Activated CD4-positive, alpha-beta T cell treated with anti-CD3 and anti-CD28 coated beads, Interleukin-2, amount 10 ng/mL, durations not matched to agents 7 days and 5 days (primary cell): ENCODE results near the gene UBE2S. TPM values are rescaled to one million over a fixed set of nuclear protein-coding genes. Genes with fewer than 3 reads are reported as not detected.

Experiments
- CTCF ChIA-PET: fragments of 350-600 bp; sonication (Branson Sonifier 250); formaldehyde crosslinking; loops from one replicate; lab custom pipeline; 2021; ENCODE audit warnings: antibody characterized with exemption; lab: Charles Lee
- POLR2A ChIA-PET: fragments of 350-600 bp; sonication (Branson Sonifier 250); formaldehyde crosslinking; loops from one replicate; lab custom pipeline; 2021; ENCODE audit warnings: antibody characterized with exemption; lab: Charles Lee
- DNase-seq: peaks from one replicate; pipeline ENCODE4 v3.0.0-alpha.2; 2020
- H3K27ac Mint-ChIP-seq: one replicate; pipeline ENCODE4 v1.8.0; 2021; ENCODE audit warnings: mild to moderate bottlenecking, moderate library complexity, mixed read lengths
- H3K27me3 Mint-ChIP-seq: one replicate; pipeline ENCODE4 v1.8.0; 2021; ENCODE audit warnings: mixed read lengths
- H3K36me3 Mint-ChIP-seq: one replicate; pipeline ENCODE4 v1.8.0; 2021; ENCODE audit warnings: low read depth, mixed read lengths
- H3K4me1 Mint-ChIP-seq: one replicate; pipeline ENCODE4 v1.8.0; 2021; ENCODE audit warnings: mixed read lengths
- H3K4me3 Mint-ChIP-seq: one replicate; pipeline ENCODE4 v1.8.0; 2021; ENCODE audit warnings: mild to moderate bottlenecking, moderate library complexity, mixed read lengths
- H3K9me3 Mint-ChIP-seq: one replicate; pipeline ENCODE4 v1.8.0; 2021; ENCODE audit warnings: mixed read lengths
- total RNA-seq, 2 experiments: library from RNA; stranded (reverse); gene quantifications; one replicate each; pipeline ENCODE4 v1.2.3, GENCODE V29; 2021

Gene UBE2S
- total RNA-seq, 2 experiments from 2014 or later, result 238 to 255 TPM

DNA sequence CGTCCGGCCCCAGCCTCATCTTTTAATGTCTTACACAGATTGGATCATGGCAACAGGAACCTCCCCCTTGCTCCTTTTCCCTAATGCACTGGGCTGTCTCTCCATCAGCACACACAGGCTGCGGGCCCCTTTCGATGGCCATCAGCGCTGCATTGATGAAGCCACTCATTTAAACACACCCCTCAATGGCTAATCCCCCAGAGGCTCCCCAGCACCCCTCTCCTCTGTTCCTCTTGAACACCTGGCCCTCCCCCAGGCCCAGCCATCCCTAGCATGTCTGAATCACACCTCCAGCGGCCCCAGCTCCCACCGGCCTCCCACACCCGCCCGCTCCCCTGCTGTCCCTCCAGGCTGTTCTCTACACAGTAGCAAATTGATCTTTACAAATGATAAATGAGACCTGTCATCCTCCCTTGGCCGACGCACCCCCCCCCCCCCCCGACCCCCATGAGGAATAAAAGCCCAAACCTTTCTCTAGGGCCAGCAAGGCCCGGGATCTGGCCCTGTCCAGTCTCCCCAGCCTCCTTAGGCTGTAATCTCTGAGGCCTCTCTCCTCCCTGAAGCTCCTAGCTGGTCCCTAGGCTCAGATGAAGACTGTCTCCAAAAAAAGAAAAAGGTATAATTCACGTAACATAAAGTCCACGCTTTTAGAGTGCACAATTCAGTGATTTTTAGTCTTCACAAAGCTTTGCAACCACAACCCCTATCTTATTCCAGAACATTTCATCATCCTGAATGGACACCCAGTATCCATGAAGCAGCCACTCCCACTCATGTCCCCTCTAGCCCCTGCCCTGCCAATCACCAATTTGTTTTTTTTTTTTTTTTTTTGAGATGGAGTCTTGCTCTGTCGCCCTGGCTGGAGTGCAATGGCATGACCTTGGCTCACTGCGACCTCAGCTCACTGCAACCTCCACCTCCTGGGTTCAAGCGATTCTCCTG lies 14.5 kb downstream of the UBE2S start:
- CTCF ChIA-PET, result interaction anchor here (0.6 to 0.7 kb wide), 2 partner anchors 129 to 142 kb away, joined by 3 to 4 read pairs; no protein-coding TSS in a partner anchor
- Mint-ChIP-seq H3K36me3 (peaks cover 26% of the 10 kb centered on the region), H3K27ac (no peak overlapping the region), H3K4me1 (peaks cover 27% of the 10 kb centered on the region), H3K4me3 (no peak overlapping the region), H3K9me3 (no peaks in the 10 kb centered on the region), H3K27me3 (no peaks in the 10 kb centered on the region)
- POLR2A ChIA-PET, result interaction anchor here (0.7 kb wide), 1 partner anchor 257 kb away, joined by 3 read pairs; no protein-coding TSS in a partner anchor
- no peak for DNase-seq

DNA sequence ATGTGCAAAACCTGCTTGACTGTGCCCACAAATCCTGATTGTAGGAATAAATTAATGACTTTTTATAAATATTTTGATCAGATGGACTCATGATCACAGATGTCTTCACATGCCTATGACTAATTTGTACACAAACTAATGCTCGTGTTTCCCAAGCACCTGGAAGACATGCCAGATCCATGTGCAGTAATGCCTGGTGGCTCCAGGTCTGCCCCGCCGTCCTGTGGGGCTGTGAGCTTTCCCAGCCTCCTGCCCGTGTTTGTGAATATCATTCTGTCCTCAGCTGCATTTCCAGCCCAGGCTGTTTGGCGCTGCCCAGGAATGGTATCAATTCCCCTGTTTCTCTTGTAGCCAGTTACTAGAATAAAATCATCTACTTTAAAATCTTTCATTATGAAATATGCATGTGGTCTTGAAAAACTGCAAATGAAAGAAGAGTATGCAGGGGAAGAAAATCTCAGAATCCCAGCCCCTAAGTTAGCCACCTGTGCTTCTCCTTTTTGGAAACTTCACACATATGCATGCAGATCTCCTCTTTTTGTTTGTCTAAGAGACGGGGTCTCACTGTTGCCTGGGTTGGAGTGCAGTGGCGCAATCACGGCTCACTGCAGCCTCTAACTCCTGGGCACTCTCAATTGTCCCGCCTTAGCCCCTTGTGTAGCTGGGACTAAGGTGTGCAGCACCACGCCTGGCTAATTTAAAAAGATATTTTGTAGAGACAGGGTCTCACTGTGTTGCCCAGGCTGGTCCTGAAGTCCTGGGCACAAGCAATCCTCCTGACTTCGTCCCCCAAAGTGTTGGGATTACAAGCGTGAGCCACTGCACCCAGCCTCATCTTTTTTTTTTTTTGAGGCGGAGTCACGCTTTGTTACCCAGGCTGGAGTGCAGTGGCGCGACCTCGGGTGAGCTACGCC lies 15.6 kb downstream of the UBE2S start:
- CTCF ChIA-PET, result interaction anchor here (0.8 kb wide), 1 partner anchor 9 kb away, joined by 3 read pairs; no protein-coding TSS in a partner anchor

DNA sequence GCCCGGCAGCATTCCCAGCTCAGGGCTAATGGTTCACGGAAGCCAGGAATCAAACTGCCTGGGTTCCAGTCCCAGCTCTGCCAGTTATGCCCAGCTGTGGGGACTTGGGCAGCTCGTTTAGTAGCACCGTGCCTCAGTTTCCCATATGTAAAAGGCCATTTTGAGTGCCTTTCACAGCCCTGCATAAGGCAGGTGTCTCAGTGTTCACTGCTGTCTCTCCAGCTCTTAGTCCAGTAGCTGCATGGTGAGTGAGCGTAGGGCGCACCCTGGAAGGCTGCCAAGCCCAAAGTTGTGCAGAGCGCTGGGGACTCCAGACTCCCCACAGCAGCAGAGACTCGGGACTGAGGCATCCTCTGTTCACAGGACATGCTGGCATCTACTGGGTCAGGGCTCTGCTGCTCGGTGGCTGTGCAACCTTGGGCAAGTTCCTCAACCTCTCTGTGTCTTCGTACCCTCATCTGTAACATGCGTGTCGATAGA lies 16.4 kb downstream of the UBE2S start:
- DNase-seq, result no peak
- H3K4me1 Mint-ChIP-seq, result peaks cover 39% of the 10 kb centered on the region
- H3K4me3 Mint-ChIP-seq, result no peak overlapping the region
- H3K9me3 Mint-ChIP-seq, result no peaks in the 10 kb centered on the region
- POLR2A ChIA-PET, result no interaction called here
- H3K27me3 Mint-ChIP-seq, result no peaks in the 10 kb centered on the region
- no peak overlapping the region for H3K27ac Mint-ChIP-seq
- H3K36me3 Mint-ChIP-seq, result peaks cover 44% of the 10 kb centered on the region
- CTCF ChIA-PET, result interaction anchor here (0.8 kb wide), 1 partner anchor 10 kb away, joined by 3 read pairs; no protein-coding TSS in a partner anchor

More for the DNA sequence above, 15.6 kb downstream of the UBE2S start:
- no peak for DNase-seq
- Mint-ChIP-seq H3K4me3 (no peak overlapping the region), H3K4me1 (peaks cover 34% of the 10 kb centered on the region), H3K36me3 (peaks cover 37% of the 10 kb centered on the region), H3K27me3 (no peaks in the 10 kb centered on the region), H3K9me3 (no peaks in the 10 kb centered on the region), H3K27ac (peak overlapping the region; percentile 25)
- POLR2A ChIA-PET, result interaction anchor here (0.7 kb wide), 1 partner anchor 256 kb away, joined by 3 read pairs; no protein-coding TSS in a partner anchor

- DNase-seq, result no peak
- CTCF ChIA-PET, result no interaction called here
- H3K4me1 Mint-ChIP-seq, result peaks cover 39% of the 10 kb centered on the region
- no peak overlapping the region for H3K27ac Mint-ChIP-seq
- H3K27me3 Mint-ChIP-seq, result no peaks in the 10 kb centered on the region
- H3K4me3 Mint-ChIP-seq, result no peak overlapping the region
- no peaks in the 10 kb centered on the region for H3K9me3 Mint-ChIP-seq
- POLR2A ChIA-PET, result no interaction called here
- peaks cover 49% of the 10 kb centered on the region for H3K36me3 Mint-ChIP-seq
Observed at GRCh38 chr19:55390461-55390880, 17.1 kb downstream of the UBE2S start.

DNA sequence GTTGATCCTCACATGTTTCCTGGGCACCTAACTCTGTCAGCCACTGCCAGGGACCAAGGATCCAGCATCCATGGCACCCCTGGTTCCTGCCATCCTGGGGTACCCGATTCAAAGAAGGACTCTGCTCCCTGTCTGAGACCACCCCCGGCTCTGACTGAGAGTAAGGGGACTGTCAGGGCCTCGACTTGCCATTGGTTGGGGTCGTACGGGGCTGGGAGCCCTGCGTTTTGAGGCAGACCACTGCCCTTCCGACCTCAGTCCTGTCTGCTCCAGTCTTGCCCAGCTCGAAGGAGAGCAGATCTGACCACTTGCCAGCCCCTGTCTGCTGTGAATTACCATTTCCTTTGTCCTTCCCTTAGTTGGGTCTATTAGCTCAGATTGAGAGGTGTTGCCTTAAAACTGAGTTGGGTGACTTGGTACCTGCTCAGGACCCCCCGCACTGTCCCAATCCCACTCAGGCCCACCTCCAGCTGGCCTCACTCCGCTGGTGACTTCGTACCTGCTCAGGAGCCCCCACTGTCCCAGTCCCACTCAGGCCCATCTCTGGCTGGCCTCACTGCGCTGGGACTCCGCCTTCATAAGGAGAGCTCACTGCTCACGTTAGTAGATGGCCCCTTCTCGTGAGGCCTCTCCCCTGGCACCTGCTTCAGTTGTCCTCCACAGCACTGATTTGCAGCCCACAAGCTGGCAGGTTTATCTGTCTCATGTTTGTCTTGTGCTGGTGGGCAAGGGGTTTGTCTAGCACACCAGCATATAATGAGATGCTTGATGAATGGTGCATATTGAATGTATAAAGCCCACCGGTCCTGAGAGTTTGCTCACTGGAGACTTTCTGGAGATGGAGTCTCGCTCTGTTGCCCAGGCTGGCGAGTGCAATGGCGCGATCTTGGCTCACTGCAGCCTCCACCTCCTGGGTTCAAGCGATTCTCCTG lies 17.9 kb downstream of the UBE2S start:
- ChIA-PET CTCF (interaction anchor here (2.4 kb wide), 1 partner anchor 13 kb away, joined by 7 read pairs; no protein-coding TSS in a partner anchor), POLR2A (no interaction called here)
- Mint-ChIP-seq H3K27me3 (no peaks in the 10 kb centered on the region), H3K4me1 (peaks cover 42% of the 10 kb centered on the region), H3K27ac (peak overlapping the region; percentile 42), H3K4me3 (peak overlapping the region; percentile 13), H3K36me3 (peaks cover 49% of the 10 kb centered on the region), H3K9me3 (no peaks in the 10 kb centered on the region)
- DNase-seq, result no peak

GRCh38 chr19:55387736-55388497 lies 19.7 kb downstream of the UBE2S start:
- H3K9me3 Mint-ChIP-seq, result no peaks in the 10 kb centered on the region
- peaks cover 52% of the 10 kb centered on the region for H3K4me1 Mint-ChIP-seq
- ChIA-PET POLR2A (no interaction called here), CTCF (interaction anchor here (1.0 to 2.4 kb wide), 3 partner anchors 9 to 108 kb away, joined by 3 to 7 read pairs (median 4); partner anchors contain the start of gene HSPBP1)
- DNase-seq, result no peak
- peak overlapping the region; percentile 99 for H3K4me3 Mint-ChIP-seq
- H3K27ac Mint-ChIP-seq, result peak overlapping the region; percentile 25
- H3K36me3 Mint-ChIP-seq, result peaks cover 49% of the 10 kb centered on the region
- H3K27me3 Mint-ChIP-seq, result no peaks in the 10 kb centered on the region

GRCh38 chr19:55386493-55386971 lies 21.1 kb downstream of the UBE2S start:
- ChIA-PET CTCF (interaction anchor here (0.8 kb wide), 1 partner anchor 268 kb away, joined by 4 read pairs; no protein-coding TSS in a partner anchor), POLR2A (no interaction called here)
- no peak for DNase-seq
- peak overlapping the region; percentile 96 for H3K27ac Mint-ChIP-seq
- peaks cover 56% of the 10 kb centered on the region for H3K36me3 Mint-ChIP-seq
- peaks cover 65% of the 10 kb centered on the region for H3K4me1 Mint-ChIP-seq
- H3K9me3 Mint-ChIP-seq, result no peaks in the 10 kb centered on the region
- H3K4me3 Mint-ChIP-seq, result peak overlapping the region; percentile 99
- no peaks in the 10 kb centered on the region for H3K27me3 Mint-ChIP-seq

GRCh38 chr19:55385724-55386492 lies 21.7 kb downstream of the UBE2S start, which contains the start of gene RPL28:
TSS of gene RPL28 (plus strand) at chr19:55385932. CDS start at chr19:55386358, 426 bp downstream.
- Mint-ChIP-seq H3K27ac (peak within 1 kb of the TSS; percentile 96), H3K36me3 (peaks cover 56% of the 10 kb centered on the region), H3K27me3 (no peaks in the 10 kb centered on the region), H3K9me3 (no peaks in the 10 kb centered on the region), H3K4me3 (peak within 1 kb of the TSS; percentile 99), H3K4me1 (peaks cover 67% of the 10 kb centered on the region)
- ChIA-PET CTCF (interaction anchor here (0.8 kb wide), 1 partner anchor 268 kb away, joined by 4 read pairs; no protein-coding TSS in a partner anchor), POLR2A (interaction anchor here (2.6 kb wide), 1 partner anchor 22 kb away, joined by 12 read pairs; the partner anchor contains the start of gene UBE2S)
- DNase-seq, result peak; percentile 99

GRCh38 chr19:55384920-55385723 lies 22.5 kb downstream of the UBE2S start:
- H3K27ac Mint-ChIP-seq, result peak overlapping the region; percentile 96
- peak overlapping the region; percentile 99 for H3K4me3 Mint-ChIP-seq
- no peaks in the 10 kb centered on the region for H3K9me3 Mint-ChIP-seq
- POLR2A ChIA-PET, result interaction anchor here (0.6 to 2.6 kb wide), 3 partner anchors 22 to 244 kb away, joined by 3 to 12 read pairs (median 5); partner anchors contain the start of genes PPP6R1 and UBE2S
- CTCF ChIA-PET, result interaction anchor here (0.9 to 1.5 kb wide), 7 partner anchors 10 to 84 kb away, joined by 3 to 5 read pairs (median 3); no protein-coding TSS in a partner anchor
- H3K4me1 Mint-ChIP-seq, result peaks cover 61% of the 10 kb centered on the region
- peaks cover 53% of the 10 kb centered on the region for H3K36me3 Mint-ChIP-seq
- no peaks in the 10 kb centered on the region for H3K27me3 Mint-ChIP-seq
- DNase-seq, result peak; percentile 98
